Right renal cortex interstitium (tissue), 3 donors: ENCODE results near the gene UPF1. TPM values are rescaled to one million over a fixed set of nuclear protein-coding genes. Genes with fewer than 3 reads are reported as not detected.
"Not testable (repeated sequence)": the region's sequence is repeated elsewhere in the genome, so short reads cannot be mapped to it uniquely, and the experiment has no call there.

Experiments
- DNase-seq, 3 donors: peaks; one replicate each; pipeline ENCODE4 v3.0.0-alpha.2; 2013; ENCODE audit warnings: low read depth in 3 of 3, low spot score in 2 of 3
- polyA plus RNA-seq, 3 donors: library from polyadenylated mRNA; unstranded; fragments of 120-200 nt; gene quantifications; one replicate each; pipeline ENCODE4 v1.2.1, GENCODE V29; 2013; ENCODE audit not compliant: insufficient read length in 3 of 3

UPF1 gene
- polyA plus RNA-seq, 3 donors: 44.7 to 56.8 (median 48.2) TPM

DNA sequence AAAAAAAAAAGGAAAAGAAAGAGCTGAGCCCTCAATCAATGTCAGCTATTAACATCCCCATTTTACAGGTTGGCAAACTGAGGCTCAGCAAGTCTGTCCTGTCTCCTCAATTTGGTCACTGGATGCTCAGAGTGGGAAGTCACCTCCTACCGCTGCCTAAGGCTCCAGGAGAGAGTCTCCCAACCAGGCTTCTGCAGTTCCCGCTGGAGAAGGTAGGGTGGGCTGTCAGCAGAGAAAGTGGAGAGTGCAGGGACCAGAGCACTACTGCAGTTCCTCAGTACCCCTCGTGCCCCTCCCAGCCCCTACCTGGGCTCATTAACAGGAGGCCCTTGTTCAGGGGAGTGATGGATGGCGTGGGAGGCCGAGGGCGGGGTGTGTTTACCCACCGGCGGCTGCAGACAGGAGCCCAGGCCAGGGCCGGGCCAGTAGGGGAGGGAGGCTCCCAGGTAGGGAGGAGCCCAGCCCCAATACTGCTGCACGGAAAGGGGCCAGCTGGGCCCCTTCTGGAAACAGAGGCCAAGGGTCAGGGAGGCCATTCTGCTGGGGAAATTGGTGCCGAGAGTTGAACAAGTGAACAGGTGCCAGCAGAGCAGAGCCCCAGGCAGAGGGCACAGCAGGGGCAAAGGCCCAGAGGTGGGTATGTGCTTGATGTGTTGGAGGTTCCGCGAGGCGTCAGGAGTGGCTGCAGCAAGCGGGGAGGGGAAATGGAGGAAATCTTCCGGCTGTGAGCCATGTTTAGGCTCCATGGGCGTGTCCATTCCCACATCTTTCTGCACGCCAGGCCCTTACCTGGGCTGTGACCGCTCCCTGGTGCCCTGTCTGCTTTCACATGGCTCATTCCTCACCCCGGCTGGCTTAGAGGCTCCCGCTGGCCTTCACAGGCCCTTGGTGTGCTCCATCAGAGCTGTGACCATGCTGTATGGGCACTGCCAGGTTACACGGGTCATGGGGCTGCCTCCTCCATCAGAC lies 33.1 kb upstream of the UPF1 start:
- DNase-seq: no peak

DNA sequence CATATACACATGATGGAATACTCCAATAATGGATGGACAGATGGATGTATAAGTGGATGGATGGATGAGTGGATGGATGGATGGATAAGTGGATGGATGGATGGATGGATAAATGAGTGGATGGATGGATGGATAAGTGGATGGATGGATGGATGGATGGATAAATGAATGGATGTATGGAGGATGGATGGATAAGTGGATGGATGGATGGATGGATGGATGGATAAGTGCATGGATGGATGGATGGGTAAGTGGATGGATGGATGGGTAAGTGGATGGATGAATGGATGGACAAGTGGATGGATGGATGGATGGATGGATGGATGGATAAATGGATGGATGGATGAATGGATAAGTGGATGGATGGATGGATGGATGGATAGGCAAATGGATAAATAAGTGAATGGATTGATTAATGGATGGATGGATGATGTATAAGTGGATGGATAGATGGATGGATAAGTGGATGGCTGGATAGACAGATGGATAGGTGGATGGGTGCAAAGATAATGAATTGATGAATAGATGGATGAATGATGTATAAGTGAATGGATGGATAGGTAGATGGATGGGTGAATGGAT lies 32.3 kb upstream of the UPF1 start:
- DNase-seq: no peak

DNA sequence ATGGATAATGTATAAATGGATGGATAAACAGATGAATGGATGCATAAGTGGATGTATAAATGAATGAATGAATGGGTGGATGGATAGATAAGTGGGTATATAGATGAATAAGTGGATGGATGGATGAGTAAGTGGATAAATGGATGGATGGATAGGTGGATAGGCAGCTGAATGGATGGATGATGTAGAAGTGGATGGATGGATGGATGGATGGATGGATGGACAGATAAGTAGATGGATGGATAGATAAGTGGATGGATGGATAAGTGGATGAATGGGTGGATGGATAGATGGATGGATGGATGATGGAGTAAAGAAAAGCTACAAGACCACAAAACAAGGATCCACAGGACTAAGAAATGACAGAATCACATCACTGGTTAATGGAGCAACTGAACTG lies 31.7 kb upstream of the UPF1 start:
- no peak for DNase-seq

DNA sequence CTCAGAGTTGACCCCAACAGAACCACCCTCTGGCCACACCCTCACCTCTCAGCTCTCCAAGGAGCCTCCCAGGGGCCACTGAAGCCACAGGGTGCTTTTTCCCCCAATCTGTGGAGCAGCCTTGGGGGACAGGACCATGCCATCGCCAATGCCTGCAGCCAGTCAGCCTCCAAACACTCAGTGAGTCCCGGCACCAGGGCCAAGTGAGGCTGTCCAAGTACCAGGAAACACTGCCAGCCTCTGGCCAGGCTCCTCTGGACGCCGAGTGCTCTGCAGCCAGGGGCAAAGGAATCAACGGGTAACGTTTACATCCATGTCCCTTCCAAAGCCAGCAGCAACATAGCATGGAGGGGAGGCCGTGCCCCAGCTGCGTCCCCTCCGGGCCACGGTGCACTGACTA lies 31.1 kb upstream of the UPF1 start:
- DNase-seq: no peak

DNA sequence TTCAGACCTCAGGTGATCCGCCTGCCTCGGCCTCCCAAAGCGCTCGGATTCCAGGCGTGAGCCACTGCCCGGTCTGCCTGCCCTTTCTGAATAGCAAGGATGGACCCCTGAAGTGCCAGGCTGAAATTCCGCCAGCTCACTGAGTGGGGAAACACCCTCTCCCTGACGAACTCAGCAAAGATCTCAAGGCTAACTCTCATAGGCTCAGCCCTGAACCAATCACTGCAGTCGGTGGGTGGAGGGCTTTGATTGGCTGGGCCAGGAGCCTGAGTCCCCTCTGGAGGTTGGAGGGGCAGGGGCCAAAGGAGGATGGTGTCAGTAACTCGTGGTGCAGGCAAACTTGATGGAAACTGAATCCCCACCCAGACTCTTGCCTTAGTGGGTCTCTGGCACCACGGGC lies 29.4 kb upstream of the UPF1 start:
- no peak for DNase-seq

DNA sequence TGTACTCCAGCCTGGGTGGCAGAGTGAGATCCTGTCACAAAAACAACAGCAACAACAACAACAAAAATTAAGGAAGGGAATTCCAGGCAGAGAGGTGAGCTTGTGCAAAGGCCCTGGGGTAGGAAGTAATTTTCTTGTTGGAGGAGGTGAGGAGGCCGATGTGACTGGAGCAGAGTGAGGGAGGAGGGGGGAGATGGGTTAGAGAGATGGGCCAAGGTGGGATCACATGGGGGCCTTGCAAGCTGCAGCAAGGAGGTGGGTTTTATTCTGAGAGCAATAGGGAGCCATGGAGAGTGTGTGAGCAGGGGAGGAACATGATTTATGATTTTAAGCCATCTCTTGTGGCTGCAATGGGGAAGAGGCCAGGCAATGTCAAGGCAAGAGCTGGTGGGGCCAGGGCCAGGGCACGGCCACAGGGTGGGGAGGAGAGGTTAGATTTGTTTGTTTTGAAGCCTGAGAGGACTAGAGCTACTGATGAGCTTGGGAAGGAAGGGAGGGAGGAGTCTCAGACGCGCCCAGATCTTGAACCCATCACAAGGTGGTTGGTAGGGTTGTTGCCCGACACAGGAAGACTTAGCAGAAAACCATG lies 28.1 kb upstream of the UPF1 start:
- no peak for DNase-seq

DNA sequence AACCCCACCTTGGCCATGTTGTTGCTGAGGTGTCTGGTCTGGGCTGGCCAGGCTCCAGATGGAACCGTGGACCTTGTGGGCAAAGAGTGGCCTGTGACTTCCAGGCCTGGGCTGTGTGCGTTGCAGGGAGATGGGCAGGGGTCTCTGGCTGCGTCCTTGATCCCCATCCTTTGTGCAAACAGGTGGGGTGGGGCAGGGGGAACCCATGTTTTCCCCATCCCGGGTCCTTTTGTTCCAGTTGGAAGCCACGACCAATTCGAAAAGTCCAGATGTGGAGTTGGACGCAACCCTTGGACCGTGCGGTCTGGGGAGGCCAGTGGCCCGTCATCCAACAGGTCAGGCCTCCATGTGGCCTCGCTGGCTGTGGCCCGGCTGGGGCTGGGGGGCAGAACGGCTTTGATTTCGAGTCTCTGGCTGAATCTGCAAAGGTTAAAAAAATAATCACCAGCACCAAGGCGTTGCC lies 27.6 kb upstream of the UPF1 start:
- DNase-seq: no peak

DNA sequence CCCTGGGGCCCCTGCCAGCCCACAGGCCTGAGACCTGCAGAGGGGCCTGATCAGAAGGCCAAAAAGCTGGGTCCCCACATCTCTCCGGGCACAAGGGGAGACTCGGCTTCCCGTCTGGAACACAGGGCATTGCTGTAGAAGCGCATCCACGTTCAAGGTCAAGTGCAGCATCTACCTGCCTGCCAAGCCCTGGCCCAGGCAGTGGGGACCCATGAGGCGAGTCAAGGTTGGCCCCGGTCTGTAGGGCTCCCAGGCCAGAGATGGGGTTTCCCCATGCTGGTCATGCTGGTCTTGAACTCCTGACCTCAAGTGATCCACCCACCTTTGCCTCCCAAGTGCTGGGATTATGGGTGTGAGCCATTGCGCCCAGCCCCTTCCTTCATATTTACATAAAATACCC lies 27.1 kb upstream of the UPF1 start:
- DNase-seq: no peak

DNA sequence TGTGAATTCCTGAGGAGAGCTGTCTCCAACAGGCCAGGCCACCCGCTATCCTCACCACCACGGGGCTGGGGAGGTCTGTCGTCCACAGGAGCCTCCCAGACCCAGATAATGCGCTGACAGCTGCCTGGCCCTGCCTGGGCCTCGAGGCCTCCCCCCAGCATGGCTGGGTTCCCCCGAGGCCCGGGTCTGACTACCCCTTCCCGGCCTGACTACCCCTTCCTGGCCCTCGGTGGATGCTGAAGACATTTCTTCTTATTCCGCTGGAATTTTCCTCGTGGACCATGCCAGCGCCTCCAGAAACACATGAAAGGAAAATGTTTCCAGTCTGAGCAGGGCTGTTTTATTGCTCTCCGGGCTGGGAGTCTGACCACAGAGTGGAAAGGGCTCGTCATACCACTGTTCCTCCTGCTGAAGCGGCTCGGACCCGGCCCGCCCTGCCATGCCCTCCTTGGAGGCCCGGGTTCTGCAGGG lies 23.9 kb upstream of the UPF1 start:
- DNase-seq: no peak

DNA sequence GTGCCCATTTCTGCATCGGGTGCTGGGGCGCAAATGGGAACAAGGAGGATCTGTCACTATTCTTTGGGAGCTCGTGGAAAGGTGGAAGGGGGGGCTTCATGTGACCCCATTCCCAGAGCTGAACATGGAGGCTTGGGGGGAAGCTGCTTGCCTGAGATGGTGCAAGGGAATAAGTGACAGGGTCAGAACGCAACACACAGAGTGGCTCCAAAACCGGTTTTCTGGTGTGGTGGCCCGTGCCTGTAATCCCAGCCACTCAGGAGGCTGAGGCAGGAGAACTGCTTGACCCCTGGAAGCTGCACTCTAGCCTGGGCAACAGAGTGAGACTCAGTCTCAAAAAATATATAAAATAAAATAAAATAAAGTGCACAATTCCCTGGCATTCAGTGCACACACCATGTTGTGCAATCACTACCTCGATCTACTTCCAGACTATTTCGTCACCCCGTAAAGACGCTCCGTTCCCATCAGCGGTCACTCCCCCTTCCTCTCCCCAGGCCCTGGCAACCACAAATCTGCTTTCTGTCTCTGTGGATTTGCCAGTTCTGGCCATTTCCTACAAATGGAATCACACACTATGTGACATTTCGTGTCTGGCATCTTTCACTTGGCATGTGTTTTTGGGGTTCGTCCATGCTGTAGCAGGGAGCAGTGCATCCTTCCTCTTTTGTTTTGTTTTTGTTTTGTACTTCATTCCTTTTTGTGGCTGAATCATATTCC lies 22.4 kb upstream of the UPF1 start:
- no peak for DNase-seq

DNA sequence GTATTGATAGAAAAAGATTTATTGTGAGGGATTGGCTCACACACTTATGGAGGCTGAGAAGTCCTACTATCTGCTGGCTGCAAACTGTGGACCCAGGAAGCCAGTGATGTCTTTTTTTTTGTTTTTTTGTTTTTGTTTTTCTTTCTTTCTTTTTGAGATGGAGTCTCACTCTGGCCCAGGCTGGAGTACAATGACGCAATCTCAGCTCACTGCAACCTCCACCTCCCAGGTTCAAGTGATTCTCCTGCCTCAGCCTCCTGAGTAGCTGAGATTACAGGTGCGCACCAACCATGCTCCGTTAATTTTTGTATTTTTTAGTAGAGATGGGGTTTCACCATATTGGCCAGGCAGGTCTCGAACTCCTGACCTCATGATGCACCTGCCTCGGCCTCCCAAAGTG lies 20.1 kb upstream of the UPF1 start:
- DNase-seq: not testable (repeated sequence)

DNA sequence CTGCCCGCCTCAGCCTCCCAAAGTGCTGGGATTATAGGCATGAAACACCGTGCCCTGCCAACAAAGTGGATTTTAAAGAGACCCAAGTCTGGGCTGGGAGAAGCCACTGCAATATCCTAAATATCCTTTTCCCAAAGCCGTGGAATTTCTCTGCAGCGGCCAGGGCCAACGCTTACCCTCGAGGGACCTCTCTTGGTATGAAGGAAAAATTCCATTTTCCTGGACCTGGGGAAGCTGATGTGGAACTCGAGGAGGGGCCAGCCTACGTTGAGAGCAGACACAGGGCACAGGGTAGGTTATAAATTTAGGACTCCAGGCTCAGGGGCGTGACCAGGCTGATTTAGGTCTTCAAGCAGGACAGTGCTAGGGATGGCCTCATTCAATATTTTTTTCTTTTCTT lies 17.7 kb upstream of the UPF1 start:
- no peak for DNase-seq

DNA sequence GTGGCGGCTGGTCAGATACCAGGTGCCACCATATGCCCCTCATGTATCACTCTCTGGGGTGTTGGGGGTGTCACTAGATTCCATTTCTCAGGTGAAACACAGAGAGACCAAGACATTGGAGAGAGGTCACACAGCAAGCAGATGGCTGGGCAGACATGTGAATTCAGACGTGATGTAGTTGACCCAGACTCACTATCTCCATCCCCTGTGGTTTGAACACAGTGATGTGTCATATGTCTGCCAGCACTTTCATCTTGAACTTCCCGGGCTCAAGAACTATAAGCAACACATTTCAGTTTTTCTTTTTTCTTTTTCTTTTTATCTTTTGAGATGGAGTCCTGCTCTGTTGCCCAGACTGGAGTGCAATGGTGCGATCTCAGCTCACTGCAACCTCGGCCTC lies 16.1 kb upstream of the UPF1 start:
- DNase-seq: no peak

DNA sequence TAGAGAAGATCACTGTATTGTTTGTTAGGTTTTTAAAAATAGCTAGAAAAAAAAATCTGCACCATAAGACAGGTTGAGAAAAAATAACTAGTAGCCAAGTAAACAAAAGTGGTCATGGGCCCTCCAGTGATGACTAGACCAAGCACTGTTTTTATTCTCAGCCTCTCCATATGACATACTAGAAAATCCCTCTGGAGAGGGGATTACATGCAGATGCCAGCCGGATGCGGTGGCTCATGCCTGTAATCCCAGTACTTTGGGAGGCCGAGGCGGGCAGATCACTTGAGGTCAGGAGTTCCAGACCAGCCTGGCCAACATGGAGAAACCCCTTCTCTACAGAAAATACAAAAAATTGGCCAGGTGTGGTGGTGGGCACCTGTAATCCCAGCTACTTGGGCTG lies 15.1 kb upstream of the UPF1 start:
- not testable (repeated sequence) for DNase-seq

DNA sequence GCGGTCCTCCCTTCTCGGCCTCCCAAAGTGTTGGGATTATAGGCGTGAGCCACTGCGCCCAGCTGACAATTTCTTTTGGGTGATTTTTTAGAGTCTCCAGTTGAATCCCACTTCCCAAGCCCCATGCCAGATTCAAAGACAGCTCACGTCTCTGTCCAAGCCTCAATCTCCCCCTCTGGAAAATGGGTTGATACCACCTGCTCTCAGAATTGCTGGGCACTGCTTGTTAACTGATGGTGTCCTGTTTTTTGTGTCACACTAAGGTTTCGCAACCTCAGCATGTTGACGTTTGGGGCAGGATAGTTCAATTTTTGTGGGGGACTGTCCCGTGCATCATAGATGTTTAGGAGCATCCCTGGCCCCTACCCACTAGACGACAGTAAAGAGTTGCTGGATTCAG lies 14.2 kb upstream of the UPF1 start:
- DNase-seq: no peak

DNA sequence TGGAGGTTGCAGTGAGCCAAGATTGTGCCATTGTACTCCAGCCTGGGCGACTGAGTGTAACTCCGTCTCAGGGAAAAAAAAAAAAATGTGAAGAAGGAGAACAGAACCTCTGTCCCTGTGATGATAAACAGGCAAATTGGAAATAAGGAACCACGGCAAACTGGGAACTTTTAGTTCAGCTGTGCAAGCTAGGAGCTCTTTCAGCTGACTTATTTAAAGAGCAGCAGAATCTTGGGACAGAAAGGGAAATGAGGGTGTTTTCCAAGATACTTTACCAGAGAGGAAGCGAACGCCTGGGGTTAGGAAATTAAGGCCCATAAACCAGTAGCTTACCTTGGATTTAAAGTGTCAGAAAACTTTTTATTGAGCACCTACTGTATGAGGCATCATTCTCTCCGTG lies 3.0 kb upstream of the UPF1 start:
- DNase-seq: no peak

DNA sequence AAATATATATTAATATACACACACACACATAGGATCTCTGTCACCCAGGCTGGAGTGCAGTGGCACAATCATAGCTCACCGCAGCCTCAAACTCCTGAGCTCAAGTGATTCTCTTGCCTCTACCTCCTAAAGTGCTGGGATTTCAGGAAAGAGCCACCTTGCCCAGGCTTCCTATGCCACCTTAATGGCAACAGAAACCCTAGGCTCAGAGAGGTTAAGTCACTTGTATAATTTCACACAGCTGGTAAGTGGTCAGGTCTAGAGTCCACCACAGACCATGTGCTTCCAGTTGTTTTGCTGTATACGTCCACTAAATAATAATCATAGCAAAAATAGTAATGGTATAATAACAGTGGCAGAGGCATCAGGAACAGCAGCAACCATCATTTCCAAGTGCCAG lies 1.3 kb upstream of the UPF1 start:
- no peak for DNase-seq

DNA sequence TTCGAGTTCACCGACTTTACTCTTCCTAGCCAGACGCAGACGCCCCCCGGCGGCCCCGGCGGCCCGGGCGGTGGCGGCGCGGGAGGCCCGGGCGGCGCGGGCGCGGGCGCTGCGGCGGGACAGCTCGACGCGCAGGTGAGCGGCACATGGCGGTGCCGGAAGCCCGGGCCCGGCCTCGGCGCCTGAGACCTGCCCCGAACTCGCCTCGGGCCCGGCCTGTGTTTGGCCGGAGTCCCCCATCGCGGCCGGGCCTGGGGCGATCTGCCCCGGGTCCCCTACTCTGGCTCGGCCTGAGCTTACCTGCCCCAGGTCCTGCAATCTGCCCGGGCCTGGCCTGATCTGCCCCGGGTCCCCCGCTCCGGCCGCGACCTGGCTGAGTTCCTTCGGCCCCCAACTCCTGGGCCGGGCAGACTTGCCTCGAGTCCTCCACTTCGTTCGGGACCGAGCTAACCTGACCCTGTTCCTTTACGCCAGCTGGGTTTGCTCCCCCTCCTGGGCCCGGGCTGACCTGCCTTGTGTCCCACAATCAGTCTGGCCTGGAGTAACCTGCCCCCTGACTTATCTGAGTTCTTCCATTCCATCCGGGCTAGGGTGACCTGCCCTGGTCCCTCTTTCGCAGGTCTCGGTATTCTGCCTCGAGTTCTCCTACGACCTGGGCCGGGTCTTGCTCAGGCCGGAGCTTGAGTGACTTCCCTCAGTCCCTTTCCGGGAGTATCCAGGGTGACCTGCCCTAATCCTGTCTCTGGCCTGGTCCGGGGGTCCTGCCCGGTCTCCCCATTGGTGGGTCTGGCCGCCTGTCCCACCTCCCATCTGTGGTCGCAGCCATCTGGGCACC lies 764 bp downstream of the UPF1 start:
- no peak for DNase-seq

DNA sequence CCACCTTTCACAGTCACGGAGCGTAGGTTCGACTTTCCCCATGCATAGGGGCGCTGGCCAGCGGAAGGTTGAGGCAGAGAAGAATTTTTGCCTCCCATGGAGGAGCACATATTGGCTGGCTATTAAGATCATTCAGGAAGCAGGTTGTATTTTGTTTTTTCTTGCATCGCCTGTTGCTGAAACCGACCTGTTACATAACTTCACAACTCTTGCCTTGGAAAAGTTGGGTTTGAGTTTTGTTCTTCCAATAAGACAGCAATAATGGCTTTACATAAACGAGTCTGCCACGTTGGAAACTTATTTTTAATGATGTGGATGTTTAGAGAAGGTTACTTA lies 1.4 kb downstream of the UPF1 start:
- no peak for DNase-seq
